ENCODE data around the gene EXOC5.
"Not testable (repeated sequence)": the region's sequence is repeated elsewhere in the genome, so short reads cannot be mapped to it uniquely, and the experiment has no call there.

The EXOC5 gene

GRCh38 chr14:57259672-57260071 is 9.0 kb downstream of the EXOC5 start:
- no peak for DNase-seq (ENCODE audit: low read depth in 2 of 2)

DNA sequence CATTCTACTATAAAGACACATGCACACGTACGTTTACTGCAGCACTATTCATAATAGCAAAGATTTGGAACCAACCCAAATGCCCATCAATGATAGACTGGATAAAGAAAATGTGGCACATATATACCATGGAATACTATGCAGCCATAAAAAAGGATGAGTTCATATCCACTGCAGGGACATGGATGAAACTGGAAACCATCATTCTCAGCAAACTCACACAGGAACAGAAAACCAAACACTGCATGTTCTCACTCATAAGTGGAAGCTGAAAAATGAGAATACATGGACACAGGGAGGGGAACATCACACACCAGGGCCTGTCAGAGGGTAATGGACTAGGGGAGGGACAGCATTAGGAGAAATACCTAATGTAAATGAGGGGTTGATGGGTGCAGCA is 10.5 kb downstream of the EXOC5 start:
- not testable (repeated sequence) for DNase-seq (ENCODE audit: low read depth in 2 of 2)

- no peak for DNase-seq (ENCODE audit: low read depth in 2 of 2)
Observed at GRCh38 chr14:57254884-57255283, 13.8 kb downstream of the EXOC5 start.

DNA sequence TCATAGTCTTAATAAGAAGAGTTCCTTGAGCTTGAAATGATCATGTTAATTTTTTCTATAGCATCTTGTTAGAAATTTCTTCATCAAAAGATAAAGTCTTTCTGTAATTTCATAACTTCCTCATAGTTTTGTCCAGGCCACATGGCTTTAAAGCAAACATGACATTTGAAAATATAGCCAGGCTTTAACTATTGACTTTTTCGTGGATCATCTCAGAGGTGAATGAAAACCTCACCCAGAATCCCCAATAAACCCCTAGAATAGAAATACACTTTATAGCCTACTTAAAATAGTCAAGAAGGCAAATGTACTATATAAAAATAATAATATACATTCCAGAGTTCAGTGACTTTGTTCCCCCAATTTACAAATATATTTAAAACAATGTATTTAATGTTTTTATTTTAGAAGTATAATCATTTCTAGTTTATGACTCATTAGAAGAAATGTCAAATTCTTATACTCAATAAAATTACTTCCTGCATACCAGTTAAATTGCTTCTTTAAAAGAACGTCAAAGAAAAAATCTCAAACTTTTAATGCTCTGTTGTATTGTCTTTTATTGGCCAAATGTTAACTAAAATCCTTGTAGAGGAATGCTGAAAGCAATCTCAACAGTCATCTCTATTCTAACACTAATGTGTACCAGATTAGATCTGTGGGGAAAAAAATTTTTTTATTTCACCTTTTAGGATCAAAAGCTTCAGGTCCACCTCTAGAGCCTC is 21.6 kb downstream of the EXOC5 start:
- DNase-seq (ENCODE audit: low read depth in 2 of 2), result no peak

DNA sequence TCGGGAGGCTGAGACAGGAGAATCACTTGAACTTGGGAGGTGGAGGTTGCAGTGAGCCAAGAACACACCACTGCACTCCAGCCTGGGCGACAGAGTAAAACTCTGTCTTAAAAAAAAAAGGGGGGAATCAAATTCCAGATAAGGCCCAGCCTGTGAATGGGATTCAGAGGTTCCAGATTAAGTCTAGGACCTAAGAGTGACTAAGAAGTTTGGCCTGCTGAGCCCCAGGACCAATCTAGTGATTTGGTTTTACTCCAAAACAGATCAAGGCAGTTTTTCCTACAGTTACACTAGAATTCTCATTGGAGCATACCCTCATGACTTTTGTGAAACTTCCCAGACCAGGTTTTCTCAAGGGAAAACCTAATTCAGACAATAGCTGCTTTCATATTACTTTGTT is 22.8 kb downstream of the EXOC5 start:
- no peak for DNase-seq (ENCODE audit: low read depth in 2 of 2)

GRCh38 chr14:57244106-57244505 is 24.6 kb downstream of the EXOC5 start:
- no peak for DNase-seq (ENCODE audit: low read depth in 2 of 2)

DNA sequence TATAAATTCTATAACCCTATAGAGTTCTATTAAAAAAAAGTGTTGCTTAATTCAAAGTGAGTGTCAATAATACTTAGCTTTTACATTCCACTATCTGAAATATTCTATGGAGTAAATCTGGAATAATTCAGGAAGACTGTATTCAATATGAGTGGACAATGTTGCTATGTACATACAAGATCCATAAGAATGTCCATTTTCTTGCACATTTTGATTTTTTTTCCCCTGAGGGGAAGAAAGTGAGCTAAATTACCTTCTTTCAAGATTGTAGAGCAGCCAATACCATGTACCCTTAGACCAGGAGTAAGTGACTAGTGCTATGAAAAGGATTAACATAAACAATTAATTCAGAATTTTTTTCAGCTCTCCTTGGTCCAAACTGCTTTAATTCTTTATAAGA is 25.4 kb downstream of the EXOC5 start:
- no peak for DNase-seq (ENCODE audit: low read depth in 2 of 2)

- not testable (repeated sequence) for DNase-seq (ENCODE audit: low read depth in 2 of 2)
Observed at GRCh38 chr14:57240115-57240514, 28.6 kb downstream of the EXOC5 start.

GRCh38 chr14:57232006-57232405 is 36.7 kb downstream of the EXOC5 start:
- DNase-seq (ENCODE audit: low read depth in 2 of 2), result no peak

DNA sequence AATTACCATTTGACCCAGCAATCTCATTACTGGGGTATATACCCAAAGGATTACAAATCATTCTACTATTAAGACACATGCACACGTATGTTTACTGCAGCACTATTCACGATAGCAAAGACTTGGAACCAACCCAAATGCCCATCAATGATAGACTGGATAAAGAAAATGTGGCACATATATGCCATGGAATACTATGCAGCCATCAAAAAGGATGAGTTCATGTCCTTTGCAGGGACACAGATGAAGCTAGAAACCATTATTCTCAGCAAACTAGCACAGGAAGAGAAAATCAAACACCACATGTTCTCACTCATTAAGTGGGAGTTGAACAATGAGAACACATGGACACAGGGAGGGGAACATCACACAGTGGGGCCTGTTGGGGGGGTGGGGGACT is 40.4 kb downstream of the EXOC5 start:
- DNase-seq (ENCODE audit: low read depth in 2 of 2), result not testable (repeated sequence)

- DNase-seq (ENCODE audit: low read depth in 2 of 2), result no peak
Observed at GRCh38 chr14:57227083-57227482, 41.6 kb downstream of the EXOC5 start.

- no peak for DNase-seq (ENCODE audit: low read depth in 2 of 2)
Observed at GRCh38 chr14:57221931-57222330, 46.8 kb downstream of the EXOC5 start.

GRCh38 chr14:57212919-57213318 is 55.8 kb downstream of the EXOC5 start:
- DNase-seq (ENCODE audit: low read depth in 2 of 2), result no peak

GRCh38 chr14:57209561-57209960 is 59.1 kb downstream of the EXOC5 start:
- peak; percentile 20 to 33 for DNase-seq (ENCODE audit: low read depth in 2 of 2)

DNA sequence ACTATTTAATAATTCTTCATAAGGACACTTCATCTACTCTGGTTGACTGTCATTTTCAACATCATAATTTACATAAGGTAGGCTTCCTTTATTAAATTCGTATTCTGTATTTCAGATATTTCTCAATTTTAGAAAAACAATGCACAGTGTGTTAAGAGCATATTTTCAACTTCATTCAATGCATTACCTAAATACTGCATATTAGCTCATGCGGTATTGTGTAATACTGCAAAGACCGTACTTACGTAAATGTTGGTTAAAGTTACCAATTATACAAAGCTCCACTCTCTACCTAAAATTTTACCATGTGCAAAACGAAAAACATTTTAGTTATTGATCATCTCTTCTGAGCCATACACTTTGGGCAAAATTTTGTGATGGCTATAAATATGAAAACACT is 62.8 kb downstream of the EXOC5 start:
- no peak for DNase-seq (ENCODE audit: low read depth in 2 of 2)

GRCh38 chr14:57202672-57203071 is 66.0 kb downstream of the EXOC5 start:
- DNase-seq (ENCODE audit: low read depth in 2 of 2), result not testable (repeated sequence)

- DNase-seq (ENCODE audit: low read depth in 2 of 2), result peak; percentile 5 to 10
Observed at GRCh38 chr14:57199921-57200320, 68.8 kb downstream of the EXOC5 start.

GRCh38 chr14:57189070-57189469 is 79.6 kb downstream of the EXOC5 start:
- no peak for DNase-seq (ENCODE audit: low read depth in 2 of 2)

- DNase-seq (ENCODE audit: low read depth in 2 of 2), result no peak
Observed at GRCh38 chr14:57182760-57183503, 85.8 kb downstream of the EXOC5 start.

DNA sequence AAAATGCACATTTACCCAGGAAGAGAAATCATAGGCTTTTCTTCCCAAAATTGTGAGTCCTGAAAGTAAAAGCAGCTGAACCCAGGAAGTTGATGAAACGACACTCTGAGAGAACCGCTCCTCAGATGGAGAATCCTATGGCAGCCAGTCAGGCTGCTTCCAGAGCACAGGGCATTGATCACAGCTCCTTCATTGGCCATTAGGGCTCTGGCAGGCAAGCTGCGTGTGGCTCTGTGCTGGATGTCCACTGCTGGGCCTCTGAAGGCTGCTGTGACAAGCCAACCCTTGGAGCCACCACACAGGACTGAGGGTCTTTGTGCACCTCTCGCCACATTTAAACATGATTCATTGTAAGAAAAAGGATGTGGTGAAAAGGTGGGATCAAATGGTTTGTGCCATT is 89.4 kb downstream of the EXOC5 start:
- DNase-seq (ENCODE audit: low read depth in 2 of 2), result no peak

DNA sequence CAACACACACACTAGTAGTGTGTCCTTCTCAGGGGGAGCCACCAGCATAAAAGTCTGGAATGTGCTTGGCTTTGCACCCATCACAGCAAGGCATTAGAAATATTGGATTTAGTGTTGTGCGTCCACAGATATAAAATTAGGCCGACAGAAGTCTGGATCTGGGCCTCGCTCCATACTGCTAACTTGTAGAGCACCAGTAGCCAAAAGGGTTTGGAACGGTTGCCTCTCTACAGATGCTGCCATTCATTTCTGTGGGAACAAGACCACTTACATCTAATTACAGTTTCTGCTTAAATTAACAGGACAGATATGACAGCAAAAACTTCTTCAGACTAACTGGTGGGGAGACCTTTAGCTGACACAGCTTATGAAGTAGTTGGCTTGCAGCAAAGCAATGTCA is 94.2 kb downstream of the EXOC5 start:
- DNase-seq (ENCODE audit: low read depth in 2 of 2), result no peak

GRCh38 chr14:57171903-57172302 is 96.8 kb downstream of the EXOC5 start:
- DNase-seq (ENCODE audit: low read depth in 2 of 2), result no peak

GRCh38 chr14:57171363-57171762 is 97.3 kb downstream of the EXOC5 start:
- no peak for DNase-seq (ENCODE audit: low read depth in 2 of 2)
